Upper lobe of left lung (tissue), 6 donors: ENCODE results near the gene SURF1. TPM values are rescaled to one million over a fixed set of nuclear protein-coding genes. Genes with fewer than 3 reads are reported as not detected.

ENCODE experiments used
- ATAC-seq, 2 donors: fragments of 200-7000 bp; cut with Tn5 transposase; one replicate each; pipeline ENCODE4 v1.9.1; 2022; ENCODE audit warnings: mild to moderate bottlenecking in 2 of 2, moderate library complexity in 2 of 2; ENCODE audit not compliant: low FRiP score in 2 of 2
- DNase-seq, 2 donors: peaks; one replicate each; pipeline ENCODE4 v3.0.0-alpha.2; 2019 to 2020
- H3K27ac ChIP-seq, 4 donors: fragments of 200-600 bp; sonication (generic); one replicate each; pipeline ENCODE4 v1.5.1; 2016 to 2019
- H3K27me3 ChIP-seq, 4 donors: fragments of 200-600 bp; sonication (generic); one replicate each; pipeline ENCODE4 v1.5.1; 2017 to 2019
- H3K36me3 ChIP-seq, 4 donors: fragments of 200-600 bp; sonication (generic); one replicate each; pipeline ENCODE4 v1.5.1; 2016 to 2019
- H3K4me1 ChIP-seq, 4 donors: fragments of 200-600 bp; sonication (generic); one replicate each; pipeline ENCODE4 v1.5.1; 2018 to 2019
- H3K4me3 ChIP-seq, 4 donors: fragments of 200-600 bp; sonication (generic); one replicate each; pipeline ENCODE4 v1.5.1; 2017 to 2019; ENCODE audit warnings: mild to moderate bottlenecking in 2 of 4, moderate library complexity in 1 of 4
- H3K9me3 ChIP-seq, 4 donors: fragments of 200-600 bp; sonication (generic); one replicate each; pipeline ENCODE4 v1.5.1; 2018 to 2019
- EP300 ChIP-seq, 4 donors: sonication (generic); formaldehyde crosslinking; IDR thresholded peaks; one replicate each; pipeline ENCODE4 v1.5.1; 2017; ENCODE audit warnings: antibody characterized with exemption in 4 of 4, control low read depth in 2 of 4
- POLR2A ChIP-seq, 4 donors: fragments of 450-650 bp; IDR thresholded peaks; one replicate each; pipeline ENCODE4 v1.5.1; 2016 to 2017; ENCODE audit warnings: antibody characterized with exemption in 4 of 4, mild to moderate bottlenecking in 2 of 4
- POLR2AphosphoS5 ChIP-seq, 2 donors: sonication (generic); formaldehyde crosslinking; IDR thresholded peaks; one replicate each; pipeline ENCODE4 v1.5.1; 2017; ENCODE audit warnings: antibody characterized with exemption in 2 of 2
- WGBS, 2 donors: methylation state at CpG; one replicate each; pipeline ENCODE4 v1.1.5; 2017 to 2018; 5-methylcytosine and 5-hydroxymethylcytosine counted together
- total RNA-seq, 6 donors: library from RNA; depleted of rRNA in 4 of 6; stranded (reverse); fragments of >200 nt in 4 of 6; gene quantifications; one replicate each; pipeline versions ENCODE4 v1.1.0 to v1.2.1, GENCODE V29; 2016 to 2021
- TF ChIP-seq, protein P1 (sequence below), 6 experiments: fragments of 450-650 bp in 4 of 6; fragments of 200-600 bp in 2 of 6; sonication (generic) in 2 of 6; IDR thresholded peaks; one replicate each; pipeline ENCODE4 v1.5.1; 2016 to 2019; ENCODE audit warnings: antibody characterized with exemption in 6 of 6
- donor health status: DM: no; HTN: no; CAD: no; lungs with moderate emphysema.
- donor health status: DM: no; HTN: yes; CAD: no; lungs with severe emphysema.

The SURF1 gene
- total RNA-seq, 6 donors from 2014 or later, result 25.1 to 64.8 (median 45.5) TPM

DNA sequence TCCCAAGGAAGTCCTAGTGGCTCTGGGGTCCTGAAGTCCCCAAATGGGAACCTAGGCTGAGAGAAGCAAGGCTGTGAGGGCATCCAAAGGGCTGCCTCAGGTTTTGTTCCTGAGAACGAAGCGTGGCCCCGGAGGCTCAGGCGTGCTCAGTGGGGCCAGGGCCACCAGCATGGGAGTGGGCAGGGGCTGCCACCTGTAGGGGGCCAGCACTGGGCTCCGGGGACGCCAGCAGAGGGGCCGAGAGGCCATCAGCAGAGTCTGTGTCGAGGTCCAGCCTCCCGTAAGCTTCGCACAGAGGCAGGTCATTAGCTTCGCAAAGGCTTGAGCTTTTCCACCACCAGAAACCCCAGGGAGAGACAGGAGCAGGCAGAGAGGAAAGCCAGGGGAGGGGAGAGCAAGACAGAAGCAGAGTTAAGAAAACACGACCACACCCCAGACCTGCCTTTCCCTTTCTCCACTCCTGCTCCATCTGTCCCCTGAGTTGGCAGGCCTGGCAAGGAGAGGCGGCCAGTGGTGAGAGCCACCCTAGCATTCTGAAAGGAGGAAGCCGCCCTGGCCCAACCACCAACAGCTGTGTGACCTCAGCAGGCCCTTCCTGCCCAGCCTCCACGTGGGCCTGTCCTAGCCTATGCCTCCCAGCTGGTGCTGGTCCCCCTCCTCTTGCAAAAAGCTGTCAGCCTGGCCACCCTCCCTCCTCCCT is 14.8 kb downstream of the SURF1 start:
- TF ChIP-seq, protein P1, sequence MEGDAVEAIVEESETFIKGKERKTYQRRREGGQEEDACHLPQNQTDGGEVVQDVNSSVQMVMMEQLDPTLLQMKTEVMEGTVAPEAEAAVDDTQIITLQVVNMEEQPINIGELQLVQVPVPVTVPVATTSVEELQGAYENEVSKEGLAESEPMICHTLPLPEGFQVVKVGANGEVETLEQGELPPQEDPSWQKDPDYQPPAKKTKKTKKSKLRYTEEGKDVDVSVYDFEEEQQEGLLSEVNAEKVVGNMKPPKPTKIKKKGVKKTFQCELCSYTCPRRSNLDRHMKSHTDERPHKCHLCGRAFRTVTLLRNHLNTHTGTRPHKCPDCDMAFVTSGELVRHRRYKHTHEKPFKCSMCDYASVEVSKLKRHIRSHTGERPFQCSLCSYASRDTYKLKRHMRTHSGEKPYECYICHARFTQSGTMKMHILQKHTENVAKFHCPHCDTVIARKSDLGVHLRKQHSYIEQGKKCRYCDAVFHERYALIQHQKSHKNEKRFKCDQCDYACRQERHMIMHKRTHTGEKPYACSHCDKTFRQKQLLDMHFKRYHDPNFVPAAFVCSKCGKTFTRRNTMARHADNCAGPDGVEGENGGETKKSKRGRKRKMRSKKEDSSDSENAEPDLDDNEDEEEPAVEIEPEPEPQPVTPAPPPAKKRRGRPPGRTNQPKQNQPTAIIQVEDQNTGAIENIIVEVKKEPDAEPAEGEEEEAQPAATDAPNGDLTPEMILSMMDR (IDR thresholded peaks at IDR 0.05), result no peak
- no peak for TF ChIP-seq POLR2AphosphoS5 (IDR thresholded peaks at IDR 0.05)
- TF ChIP-seq EP300 (IDR thresholded peaks at IDR 0.05), result no peak
- TF ChIP-seq POLR2A (IDR thresholded peaks at IDR 0.05), result no peak
- Histone ChIP-seq H3K4me1 (peaks cover 9 to 35% (median 13%) of the 10 kb centered on the region in 4 donors), H3K4me3 (peak overlapping the region in 1 of 4 donors; percentile 10), H3K27ac (peak overlapping the region; percentile 33 to 62 (median 53)), H3K9me3 (no peaks in the 10 kb centered on the region), H3K27me3 (no peaks in the 10 kb centered on the region), H3K36me3 (peaks cover 4 to 72% (median 47%) of the 10 kb centered on the region in 4 donors)
- ATAC-seq, result peak; percentile 80 to 83
- peak; percentile 65 to 70 for DNase-seq
- WGBS, 2 donors, result 77 to 83% methylated on average over 14 of the region's 15 CpGs

DNA sequence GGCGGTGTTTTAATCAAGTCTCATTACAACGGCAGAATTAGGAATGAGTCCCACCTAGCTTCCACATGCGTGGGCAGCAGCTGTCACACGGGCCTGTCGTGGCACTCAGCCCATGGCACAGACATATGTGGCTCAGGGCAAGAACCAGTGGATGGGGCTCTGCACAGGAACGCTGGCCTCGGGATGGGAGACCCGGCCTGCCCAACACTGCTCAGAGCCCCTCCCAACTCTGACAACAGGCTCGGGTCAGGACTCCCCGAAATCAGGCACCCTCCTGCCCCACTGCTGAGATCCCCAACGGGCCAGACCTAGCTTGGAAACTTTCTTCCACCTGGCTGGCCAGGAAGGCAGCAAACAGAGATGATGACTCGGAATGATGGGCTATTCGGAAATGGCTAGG is 15.4 kb downstream of the SURF1 start:
- Histone ChIP-seq H3K4me3 (peak overlapping the region in 1 of 4 donors; percentile 10), H3K9me3 (no peaks in the 10 kb centered on the region), H3K4me1 (peaks cover 4 to 34% (median 11%) of the 10 kb centered on the region in 4 donors), H3K27me3 (no peaks in the 10 kb centered on the region), H3K36me3 (peaks cover 4 to 72% (median 47%) of the 10 kb centered on the region in 4 donors), H3K27ac (peak overlapping the region in 3 of 4 donors; percentile 33 to 59 (median 47))
- 69 to 83% methylated on average over 6 to 13 of the region's 13 CpGs for WGBS, 2 donors
- ATAC-seq (no peak), DNase-seq (peak in 1 of 2 donors; percentile 38)
- TF ChIP-seq POLR2A (IDR thresholded peaks at IDR 0.05) (no peak), EP300 (IDR thresholded peaks at IDR 0.05) (no peak), POLR2AphosphoS5 (IDR thresholded peaks at IDR 0.05) (no peak)
- TF ChIP-seq, protein P1 (IDR thresholded peaks at IDR 0.05), result no peak

DNA sequence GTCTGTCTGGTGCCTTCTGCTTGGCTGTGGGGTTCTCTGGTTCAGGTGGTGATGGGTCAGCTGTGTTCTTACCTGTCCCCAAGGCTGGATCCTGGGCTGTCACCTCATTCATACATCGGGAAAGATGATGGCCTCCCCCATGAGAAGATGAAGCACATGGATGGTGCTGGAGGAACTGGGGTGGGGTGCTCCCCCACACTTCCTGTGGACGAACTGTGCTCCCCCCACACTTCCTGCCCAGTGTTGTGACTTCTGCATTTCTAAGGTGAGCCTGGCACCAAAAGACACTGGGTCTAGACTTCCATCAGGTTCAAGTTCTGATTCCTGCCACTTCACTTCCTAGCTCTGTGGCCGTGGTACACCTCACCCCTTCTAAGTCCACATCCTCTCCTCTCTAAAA is 16.0 kb downstream of the SURF1 start:
- 39 to 57% methylated on average over 3 of the region's 3 CpGs for whole genome bisulfite sequencing, 2 donors
- Histone ChIP-seq H3K36me3 (peaks cover 4 to 66% (median 42%) of the 10 kb centered on the region in 4 donors), H3K27ac (peak overlapping the region in 3 of 4 donors; percentile 33 to 59 (median 47)), H3K9me3 (no peaks in the 10 kb centered on the region), H3K27me3 (no peaks in the 10 kb centered on the region), H3K4me1 (peaks cover 7 to 38% (median 13%) of the 10 kb centered on the region in 4 donors), H3K4me3 (peak overlapping the region in 1 of 4 donors; percentile 10)
- TF ChIP-seq EP300 (IDR thresholded peaks at IDR 0.05) (no peak), POLR2A (IDR thresholded peaks at IDR 0.05) (no peak), POLR2AphosphoS5 (IDR thresholded peaks at IDR 0.05) (no peak)
- TF ChIP-seq, protein P1 (IDR thresholded peaks at IDR 0.05), result no peak
- no peak for ATAC-seq
- DNase-seq, result no peak

DNA sequence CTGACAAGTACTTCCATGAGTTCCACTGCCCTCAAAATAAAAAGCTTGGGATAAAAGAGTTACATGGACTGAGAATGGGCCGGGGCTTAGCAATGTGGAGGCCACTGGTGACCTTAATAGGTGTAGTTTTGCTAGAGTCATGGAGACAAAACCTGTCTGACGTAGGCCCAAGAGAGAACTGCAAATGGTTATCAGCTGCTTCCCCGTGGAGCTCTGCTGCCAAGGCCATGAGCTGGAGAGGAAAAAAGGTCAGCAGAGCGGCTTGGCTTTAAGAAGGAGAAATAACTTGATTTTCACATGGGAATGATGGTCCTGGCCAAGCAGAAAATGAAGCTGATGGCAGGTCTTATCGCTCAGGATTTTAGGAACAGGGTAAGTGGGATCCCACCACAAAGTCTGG is 16.6 kb downstream of the SURF1 start:
- 80 to 82% methylated on average over 5 of the region's 5 CpGs for WGBS, 2 donors
- no peak for TF ChIP-seq POLR2AphosphoS5 (IDR thresholded peaks at IDR 0.05)
- TF ChIP-seq, protein P1 (IDR thresholded peaks at IDR 0.05), result no peak
- Histone ChIP-seq H3K4me1 (peaks cover 13 to 44% (median 19%) of the 10 kb centered on the region in 4 donors), H3K4me3 (no peak overlapping the region), H3K27ac (no peak overlapping the region), H3K9me3 (no peaks in the 10 kb centered on the region), H3K36me3 (peaks cover 4 to 60% (median 38%) of the 10 kb centered on the region in 4 donors), H3K27me3 (no peaks in the 10 kb centered on the region)
- DNase-seq (no peak), ATAC-seq (no peak)
